Measurements from ENCODE around the gene YARS1. TPM values are rescaled to one million over a fixed set of nuclear protein-coding genes. Genes with fewer than 3 reads are reported as not detected.

YARS1 gene
- total and polyA plus RNA-seq, 2 of the 13 experiments (the other 11 are each of a cell fraction or from before 2014, with no cell fraction given) = 50.1 to 113 TPM

GRCh38 chr1:32759521-32759981 is 57.6 kb downstream of the YARS1 start:
- no peak for FAIRE-seq
- Histone ChIP-seq H3K4me1 (ENCODE audit: insufficient read depth, low read length) (peaks cover 64% of the 10 kb centered on the region), H3K36me3 (replicated peaks in 1 of 2; ENCODE audit: control insufficient read depth in 1 of 2, insufficient read depth in 2 of 2, low read length in 2 of 2) (no peaks in the 10 kb centered on the region; a peak in 2 of 5 replicates), H2AFZ (ENCODE audit: low read length) (no peak overlapping the region), H3K27me3 (ENCODE audit: control insufficient read depth in 1 of 2, insufficient read depth in 2 of 2, low read length in 2 of 2) (no peaks in the 10 kb centered on the region), H3K9ac (ENCODE audit: insufficient read depth, low read depth, low read length) (peak overlapping the region; percentile 74), H3K4me2 (ENCODE audit: low read depth, low read length) (peak overlapping the region; percentile 77), H4K20me1 (ENCODE audit: insufficient read depth, low read length) (no peaks in the 10 kb centered on the region), H3K27ac (ENCODE audit: extremely low read length, insufficient read depth, low read length) (peak overlapping the region; percentile 92), H3K4me3 (replicated peaks in 1 of 3; ENCODE audit: insufficient read depth in 1 of 3, low read depth in 2 of 3, low read length in 3 of 3) (peak overlapping the region; percentile 26 to 57 (median 48)), H3K79me2 (ENCODE audit: insufficient read depth, low read length) (peaks cover 37% of the 10 kb centered on the region), H3K9me3 (ENCODE audit: low read length) (no peaks in the 10 kb centered on the region)
- DNase-seq (ENCODE audit: low spot score) = peak; percentile 53
- CTCF ChIA-PET (ENCODE audit: low intra/inter-chr PET ratio, low total read pairs) = interaction anchor here (2.0 kb wide), 1 partner anchor 47 kb away, joined by 5 read pairs; no protein-coding TSS in a partner anchor
- in situ Hi-C loops (cut with HindIII; ENCODE audit: extremely low pct_ligation_motif_present, low pct_unique_long_range_greater_than_20kb) (no loop called here), intact Hi-C loops (cut with micrococcal nuclease; ENCODE audit: unreplicated experiment) (no loop called here)
- ATAC-seq = peak; percentile 58
- WGBS (ENCODE audit: low lambda C conversion rate) = 5% methylated on average over 3 of the region's 5 CpGs
- BruUV-seq (replicated peaks) = TSS peak; percentile 76
- POLR2A ChIA-PET = interaction anchor here (0.9 to 2.2 kb wide), 13 partner anchors 10 to 365 kb away, joined by 3 to 13 read pairs (median 7); partner anchors contain the start of gene BSDC1
- TF ChIP-seq PHF21A (CRISPR knock-in tag; IDR thresholded peaks at IDR 0.05) (no peak), MED8 (CRISPR knock-in tag; IDR thresholded peaks at IDR 0.05; ENCODE audit: insufficient replicate concordance) (no peak), ASH2L (IDR thresholded peaks at IDR 0.05; ENCODE audit: insufficient read length, low read depth, low read length) (no peak), SRSF1 (optimal IDR thresholded peaks at IDR 0.05; ENCODE audit: low read depth, low read length) (no peak), ZNF329 (CRISPR knock-in tag; IDR thresholded peaks at IDR 0.05; ENCODE audit: low read depth) (0 out of 2 replicates have a peak, but pooled peaks have one; percentile 11), DR1 (CRISPR knock-in tag; IDR thresholded peaks at IDR 0.05) (no peak), PAF1 (CRISPR knock-in tag; IDR thresholded peaks at IDR 0.05) (0 out of 2 replicates have a peak, but pooled peaks have one; percentile 34), CSRNP1 (CRISPR knock-in tag; IDR thresholded peaks at IDR 0.05) (no peak), HNF1B (CRISPR knock-in tag; IDR thresholded peaks at IDR 0.05) (no peak), ZNF333 (CRISPR knock-in tag; IDR thresholded peaks at IDR 0.05; ENCODE audit: borderline replicate concordance) (no peak), ZNF720 (CRISPR knock-in tag; IDR thresholded peaks at IDR 0.05) (no peak), FUBP1 (CRISPR knock-in tag; IDR thresholded peaks at IDR 0.05; ENCODE audit: borderline replicate concordance) (no peak), HOXD1 (CRISPR knock-in tag; IDR thresholded peaks at IDR 0.05) (no peak), E2F1 (CRISPR knock-in tag; IDR thresholded peaks at IDR 0.05) (no peak), RFX1 (IDR thresholded peaks at IDR 0.05) (no peak), ZNF275 (CRISPR knock-in tag; IDR thresholded peaks at IDR 0.05; ENCODE audit: borderline replicate concordance) (no peak)

All from HepG2 (cell line).